Measurements from ENCODE around the gene PMIS2.

The PMIS2 gene

DNA sequence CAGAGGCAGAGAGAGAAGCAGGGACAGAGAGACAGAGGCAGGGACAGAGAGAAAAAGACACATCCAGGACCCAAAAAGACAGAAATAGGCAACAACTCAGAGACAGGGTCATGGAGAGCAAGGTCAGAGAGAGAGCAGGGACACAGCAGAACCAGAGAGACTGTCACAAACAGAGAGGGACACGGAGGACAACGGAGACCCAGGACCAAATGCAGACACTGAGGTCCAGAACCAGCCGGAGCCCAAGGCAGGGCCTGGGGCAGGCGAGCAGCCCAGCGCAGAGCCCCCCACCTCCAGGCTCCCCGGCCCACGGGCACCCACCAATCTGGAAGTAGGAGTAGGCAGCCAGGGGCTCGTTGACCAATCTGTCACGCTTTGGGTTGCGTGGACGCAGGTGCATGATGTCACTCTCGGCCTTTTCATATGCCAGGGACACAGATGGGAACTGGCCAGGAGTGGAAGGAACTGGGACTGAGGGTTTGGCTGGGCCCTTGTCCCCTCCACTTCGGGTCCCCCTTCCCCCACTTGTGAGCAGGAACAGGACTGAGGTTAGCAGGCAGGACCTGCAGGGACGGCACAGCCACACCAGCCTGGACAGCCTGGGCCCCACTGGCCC, 32.5 kb upstream of the PMIS2 start:
- Histone ChIP-seq H3K9me3 (ENCODE audit: low read depth, low read length) (no peaks in the 10 kb centered on the region), H3K9ac (ENCODE audit: insufficient read length) (no peak overlapping the region), H3K27ac (no peak overlapping the region), H3K4me3 (no peak overlapping the region), H3K36me3 (ENCODE audit: insufficient read depth, low read length) (no peaks in the 10 kb centered on the region)
- TF ChIP-seq EZH2 (IDR thresholded peaks at IDR 0.05) (no peak), POLR2AphosphoS5 (IDR thresholded peaks at IDR 0.05; ENCODE audit: borderline replicate concordance, low read depth, low read length) (no peak), FOXP2 (optimal IDR thresholded peaks at IDR 0.05; ENCODE audit: control extremely low read depth, extremely low read length, insufficient read depth) (no peak)
- no peak for DNase-seq (ENCODE audit: low read depth, low spot score)

- TF ChIP-seq EZH2 (IDR thresholded peaks at IDR 0.05), result no peak
- TF ChIP-seq POLR2AphosphoS5 (IDR thresholded peaks at IDR 0.05; ENCODE audit: borderline replicate concordance, low read depth, low read length), result no peak
- TF ChIP-seq FOXP2 (optimal IDR thresholded peaks at IDR 0.05; ENCODE audit: control extremely low read depth, extremely low read length, insufficient read depth), result no peak
These were observed 31.9 kb upstream of the PMIS2 start for GRCh38 chr19:35554076-35554475.

DNA sequence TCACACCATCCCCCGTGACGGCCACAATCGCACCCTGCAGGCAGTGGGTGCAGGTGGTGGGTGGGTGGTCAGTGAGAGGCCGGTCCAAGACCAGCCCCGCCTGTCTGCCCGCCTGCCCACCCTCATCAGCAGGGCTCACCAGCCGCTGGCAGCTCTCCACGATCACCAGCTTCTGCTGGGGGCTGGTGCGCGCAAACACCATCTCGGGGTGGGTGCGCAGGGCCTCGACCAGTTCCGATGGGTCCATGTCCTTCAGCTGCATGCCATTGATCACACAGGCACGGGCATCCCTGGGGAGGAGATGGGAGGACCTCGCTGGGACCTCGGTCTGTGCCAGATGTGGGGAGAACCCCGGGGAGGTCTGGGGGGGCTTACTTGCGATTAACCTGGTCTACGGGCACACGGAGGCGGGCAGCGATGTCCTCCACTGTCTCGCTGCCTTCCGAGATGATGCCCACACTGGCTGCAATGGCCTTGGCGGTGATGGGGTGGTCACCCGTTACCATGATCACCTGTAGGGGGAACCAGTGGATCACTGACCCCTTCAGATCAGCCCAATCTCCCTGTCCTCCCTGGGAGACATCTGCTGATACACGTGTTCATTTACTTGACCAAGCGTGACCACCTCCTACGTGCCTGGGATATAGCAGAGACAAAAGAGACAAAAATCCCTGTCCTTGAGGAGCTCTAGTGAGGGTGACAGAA, 30.5 kb upstream of the PMIS2 start:
- no peak overlapping the region for H3K4me3 ChIP-seq
- DNase-seq (ENCODE audit: low read depth, low spot score), result no peak
- no peak overlapping the region for H3K9ac ChIP-seq (ENCODE audit: insufficient read length)
- no peaks in the 10 kb centered on the region for H3K36me3 ChIP-seq (ENCODE audit: insufficient read depth, low read length)
- H3K9me3 ChIP-seq (ENCODE audit: low read depth, low read length), result no peaks in the 10 kb centered on the region
- H3K27ac ChIP-seq, result no peak overlapping the region
- TF ChIP-seq POLR2AphosphoS5 (IDR thresholded peaks at IDR 0.05; ENCODE audit: borderline replicate concordance, low read depth, low read length) (no peak), FOXP2 (optimal IDR thresholded peaks at IDR 0.05; ENCODE audit: control extremely low read depth, extremely low read length, insufficient read depth) (no peak), EZH2 (IDR thresholded peaks at IDR 0.05) (no peak)

More at GRCh38 chr19:35554076-35554475, 31.9 kb upstream of the PMIS2 start:
- Histone ChIP-seq H3K27ac (no peak overlapping the region), H3K9ac (ENCODE audit: insufficient read length) (no peak overlapping the region), H3K9me3 (ENCODE audit: low read depth, low read length) (no peaks in the 10 kb centered on the region), H3K36me3 (ENCODE audit: insufficient read depth, low read length) (no peaks in the 10 kb centered on the region), H3K4me3 (no peak overlapping the region)
- DNase-seq (ENCODE audit: low read depth, low spot score), result no peak

DNA sequence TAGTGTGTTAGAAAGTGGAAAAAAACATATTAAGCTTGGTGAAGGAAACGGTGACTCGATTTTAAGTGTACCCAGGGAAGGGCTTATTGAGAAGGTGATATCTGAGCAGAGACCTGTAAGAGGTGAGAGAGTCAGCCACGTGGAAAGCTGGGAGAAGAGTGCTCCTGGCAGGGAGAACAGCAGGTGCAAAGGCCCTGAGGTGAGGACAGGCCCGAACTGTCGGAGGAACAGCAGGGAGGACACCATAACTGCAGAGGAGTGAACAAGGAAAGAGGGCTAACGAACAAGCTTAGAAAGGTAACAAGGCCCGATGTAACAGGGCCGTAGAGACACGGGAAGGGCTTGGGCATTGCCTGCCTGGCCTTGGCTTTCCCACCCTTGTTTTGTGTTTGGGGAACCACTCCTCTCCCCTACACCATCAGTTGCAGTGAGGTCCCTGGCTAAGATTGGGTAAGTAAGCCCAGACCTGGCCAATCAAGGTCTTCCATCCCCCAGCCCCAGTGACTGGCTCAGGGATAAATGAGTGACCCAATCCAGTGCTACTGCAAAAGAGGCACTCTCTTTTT, 29.9 kb upstream of the PMIS2 start:
- Histone ChIP-seq H3K9me3 (ENCODE audit: low read depth, low read length) (no peaks in the 10 kb centered on the region), H3K36me3 (ENCODE audit: insufficient read depth, low read length) (no peaks in the 10 kb centered on the region), H3K27ac (no peak overlapping the region), H3K9ac (ENCODE audit: insufficient read length) (no peak overlapping the region), H3K4me3 (no peak overlapping the region)
- TF ChIP-seq FOXP2 (optimal IDR thresholded peaks at IDR 0.05; ENCODE audit: control extremely low read depth, extremely low read length, insufficient read depth) (no peak), POLR2AphosphoS5 (IDR thresholded peaks at IDR 0.05; ENCODE audit: borderline replicate concordance, low read depth, low read length) (no peak), EZH2 (IDR thresholded peaks at IDR 0.05) (no peak)
- DNase-seq (ENCODE audit: low read depth, low spot score), result no peak

DNA sequence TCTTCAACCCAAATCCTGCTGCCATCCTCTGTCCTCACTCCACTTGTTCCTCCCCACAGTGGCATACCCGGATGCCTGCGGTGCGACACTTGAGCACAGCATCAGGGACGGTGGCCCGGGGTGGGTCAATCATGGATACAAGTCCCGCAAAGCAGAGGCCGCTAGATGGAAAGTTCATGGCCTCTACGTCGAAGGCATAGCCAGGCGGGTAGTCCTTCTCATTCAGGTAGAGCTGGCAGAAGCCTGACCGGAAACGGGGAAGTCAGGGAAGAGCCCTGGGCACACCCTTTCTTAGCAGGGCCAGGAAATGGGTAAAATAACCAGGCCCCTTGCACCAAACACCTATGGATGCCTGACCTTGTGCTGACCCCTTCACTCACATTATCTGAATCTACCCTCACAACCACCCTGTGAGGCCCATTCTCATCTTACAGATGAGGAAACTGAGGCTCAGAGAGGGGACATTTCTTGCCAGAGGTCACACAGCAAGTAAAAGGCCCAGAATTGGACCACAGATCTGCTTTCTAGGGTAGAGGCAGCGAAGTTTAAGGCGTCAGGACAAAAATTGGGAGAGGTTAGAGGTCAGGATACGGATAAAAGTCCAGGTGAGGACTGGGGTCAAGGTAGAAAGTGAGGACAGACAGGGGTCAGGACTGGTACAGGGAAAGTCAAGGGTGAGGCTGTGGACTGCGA, 29.0 kb upstream of the PMIS2 start:
- TF ChIP-seq POLR2AphosphoS5 (IDR thresholded peaks at IDR 0.05; ENCODE audit: borderline replicate concordance, low read depth, low read length) (no peak), EZH2 (IDR thresholded peaks at IDR 0.05) (no peak), FOXP2 (optimal IDR thresholded peaks at IDR 0.05; ENCODE audit: control extremely low read depth, extremely low read length, insufficient read depth) (no peak)
- no peak overlapping the region for H3K4me3 ChIP-seq
- H3K9me3 ChIP-seq (ENCODE audit: low read depth, low read length), result no peaks in the 10 kb centered on the region
- DNase-seq (ENCODE audit: low read depth, low spot score), result no peak
- H3K9ac ChIP-seq (ENCODE audit: insufficient read length), result no peak overlapping the region
- H3K36me3 ChIP-seq (ENCODE audit: insufficient read depth, low read length), result no peaks in the 10 kb centered on the region
- H3K27ac ChIP-seq, result no peak overlapping the region

- H3K9ac ChIP-seq (ENCODE audit: insufficient read length), result no peak overlapping the region
- H3K27ac ChIP-seq, result no peak overlapping the region
- no peak for DNase-seq (ENCODE audit: low read depth, low spot score)
- no peaks in the 10 kb centered on the region for H3K9me3 ChIP-seq (ENCODE audit: low read depth, low read length)
- no peaks in the 10 kb centered on the region for H3K36me3 ChIP-seq (ENCODE audit: insufficient read depth, low read length)
- H3K4me3 ChIP-seq, result peak overlapping the region; percentile 61
- TF ChIP-seq POLR2AphosphoS5 (IDR thresholded peaks at IDR 0.05; ENCODE audit: borderline replicate concordance, low read depth, low read length), result no peak
- no peak for TF ChIP-seq EZH2 (IDR thresholded peaks at IDR 0.05)
- TF ChIP-seq FOXP2 (optimal IDR thresholded peaks at IDR 0.05; ENCODE audit: control extremely low read depth, extremely low read length, insufficient read depth), result no peak
These were observed 28.2 kb upstream of the PMIS2 start for GRCh38 chr19:35557539-35558399.

DNA sequence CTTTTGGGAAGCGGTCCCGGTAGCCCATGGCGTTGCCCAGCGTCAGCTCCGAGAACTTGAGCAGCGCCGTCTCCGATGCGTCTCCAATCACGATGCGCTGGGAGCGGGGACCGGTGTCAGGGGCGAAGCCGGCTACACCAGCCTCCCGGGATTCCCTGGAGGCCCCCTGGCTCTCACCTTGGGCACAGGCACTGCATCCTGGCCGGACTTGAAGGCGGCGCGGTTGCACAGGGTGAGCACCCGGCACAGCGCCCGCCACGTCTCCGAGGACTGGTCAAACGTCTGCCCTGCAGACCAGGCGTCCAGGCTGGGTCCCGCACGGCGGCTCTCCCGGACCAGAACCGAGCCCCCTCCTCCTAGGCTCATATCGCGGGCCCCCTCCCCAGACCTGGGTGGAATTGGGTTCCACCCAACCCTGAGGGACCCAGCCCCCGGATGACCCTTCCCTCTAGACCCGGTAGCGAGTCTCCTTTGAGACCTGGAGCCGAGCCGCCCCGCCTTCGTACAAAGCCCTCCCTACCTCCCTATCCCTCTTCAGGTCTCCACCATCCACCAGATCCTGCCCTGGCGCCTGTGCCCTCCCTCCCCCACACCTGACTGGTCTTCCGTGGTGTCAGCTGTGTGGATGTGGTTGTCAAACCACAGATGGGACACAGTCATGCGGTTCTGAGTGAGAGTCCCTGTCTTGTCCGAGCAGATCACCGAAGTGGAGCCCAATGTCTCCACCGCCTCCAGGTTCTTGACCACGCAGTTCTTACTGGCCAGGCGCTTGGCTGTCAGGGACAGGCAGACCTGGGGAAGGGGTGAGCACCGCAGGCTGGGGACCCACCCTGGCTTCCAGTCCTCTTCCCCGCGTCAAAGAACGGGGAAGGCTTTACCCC, 27.3 kb upstream of the PMIS2 start:
- DNase-seq (ENCODE audit: low read depth, low spot score), result no peak
- no peak overlapping the region for H3K9ac ChIP-seq (ENCODE audit: insufficient read length)
- H3K4me3 ChIP-seq, result no peak overlapping the region; the same call in 1 of the 2 replicates
- H3K9me3 ChIP-seq (ENCODE audit: low read depth, low read length), result no peaks in the 10 kb centered on the region
- H3K27ac ChIP-seq, result no peak overlapping the region
- TF ChIP-seq POLR2AphosphoS5 (IDR thresholded peaks at IDR 0.05; ENCODE audit: borderline replicate concordance, low read depth, low read length) (no peak), EZH2 (IDR thresholded peaks at IDR 0.05) (no peak), FOXP2 (optimal IDR thresholded peaks at IDR 0.05; ENCODE audit: control extremely low read depth, extremely low read length, insufficient read depth) (no peak)
- H3K36me3 ChIP-seq (ENCODE audit: insufficient read depth, low read length), result no peaks in the 10 kb centered on the region
